ENCODE data around the gene ATG2A.

Gene ATG2A

GRCh38 chr11:64925536-64926436 is 8.8 kb upstream of the ATG2A start:
- intact Hi-C loops (cut with DNase I), result loop anchor here (5.0 to 10.0 kb wide), 3 partner anchors 87 to 189 kb away; partner anchors contain the start of genes ARL2, CDCA5, TM7SF2 and ZFPL1
- peak in 1 of 10 donors; percentile 16 for DNase-seq

GRCh38 chr11:64924910-64925284 is 7.9 kb upstream of the ATG2A start:
- peak in 2 of 10 donors; percentile 24 to 80 for DNase-seq
- intact Hi-C loops (cut with DNase I), result loop anchor here (1.0 to 10.0 kb wide), 5 partner anchors 47 to 190 kb away; partner anchors contain the start of genes ARL2, CDCA5, EHD1 and SNX15

- intact Hi-C loops (cut with DNase I), result loop anchor here (1.0 to 10.0 kb wide), 4 partner anchors 46 to 191 kb away; partner anchors contain the start of genes CDCA5, EHD1, SNX15 and TM7SF2
- peak; percentile 91 to 99 (median 96) for DNase-seq
Observed at GRCh38 chr11:64923944-64924909, 7.2 kb upstream of the ATG2A start, which contains the start of gene PPP2R5B. TSS of gene PPP2R5B (plus strand) at chr11:64924689. CDS start at chr11:64925735, 1,046 bp downstream.

- intact Hi-C loops (cut with DNase I), result loop anchor here (10.0 kb wide), 2 partner anchors 162 to 192 kb away; partner anchors contain the start of genes CDCA5, TM7SF2, ZFPL1 and ZNHIT2
- DNase-seq, result peak in 2 of 10 donors; percentile 22 to 74
Observed at GRCh38 chr11:64923151-64923661, 6.2 kb upstream of the ATG2A start.

- DNase-seq, result peak in 1 of 10 donors; percentile 66
- intact Hi-C loops (cut with DNase I), result loop anchor here (10.0 kb wide), 2 partner anchors 163 to 193 kb away; partner anchors contain the start of genes CDCA5, TM7SF2, ZFPL1 and ZNHIT2
Observed at GRCh38 chr11:64921384-64921783, 4.4 kb upstream of the ATG2A start.

GRCh38 chr11:64920124-64920523 is 3.1 kb upstream of the ATG2A start:
- intact Hi-C loops (cut with DNase I), result loop anchor here (10.0 kb wide), 2 partner anchors 165 to 195 kb away; partner anchors contain the start of genes CDCA5, TM7SF2, ZFPL1 and ZNHIT2
- no peak for DNase-seq

GRCh38 chr11:64919627-64920026 is 2.6 kb upstream of the ATG2A start:
- DNase-seq, result no peak
- intact Hi-C loops (cut with DNase I), result loop anchor here (10.0 kb wide), 2 partner anchors 165 to 195 kb away; partner anchors contain the start of genes CDCA5, TM7SF2, ZFPL1 and ZNHIT2

GRCh38 chr11:64918017-64918416 is 1.0 kb upstream of the ATG2A start:
- intact Hi-C loops (cut with DNase I), result no loop called here
- no peak for DNase-seq

GRCh38 chr11:64917663-64917995 is 620 bp upstream of the ATG2A start:
- no peak for DNase-seq
- intact Hi-C loops (cut with DNase I), result no loop called here

GRCh38 chr11:64916040-64916774 is 802 bp downstream of the ATG2A start:
- DNase-seq, result peak in 1 of 10 donors; percentile 77
- intact Hi-C loops (cut with DNase I), result no loop called here

- intact Hi-C loops (cut with DNase I), result no loop called here
- no peak for DNase-seq
Observed at GRCh38 chr11:64915376-64915887, 1.6 kb downstream of the ATG2A start.

GRCh38 chr11:64914123-64914522 is 2.9 kb downstream of the ATG2A start:
- no peak for DNase-seq
- intact Hi-C loops (cut with DNase I), result no loop called here

GRCh38 chr11:64913171-64913727 is 3.8 kb downstream of the ATG2A start:
- no peak for DNase-seq
- intact Hi-C loops (cut with DNase I), result no loop called here

- intact Hi-C loops (cut with DNase I), result no loop called here
- no peak for DNase-seq
Observed at GRCh38 chr11:64911689-64912088, 5.3 kb downstream of the ATG2A start.

- DNase-seq, result no peak
- intact Hi-C loops (cut with DNase I), result no loop called here
Observed at GRCh38 chr11:64911142-64911541, 5.9 kb downstream of the ATG2A start.

GRCh38 chr11:64910451-64911093 is 6.4 kb downstream of the ATG2A start:
- intact Hi-C loops (cut with DNase I), result no loop called here
- DNase-seq, result no peak

GRCh38 chr11:64909653-64910343 is 7.2 kb downstream of the ATG2A start:
- DNase-seq, result no peak
- intact Hi-C loops (cut with DNase I), result no loop called here

- no peak for DNase-seq
- intact Hi-C loops (cut with DNase I), result no loop called here
Observed at GRCh38 chr11:64908766-64909165, 8.2 kb downstream of the ATG2A start.

All from posterior cingulate gyrus (tissue), 11 donors.